Superior temporal gyrus (tissue), 1 donor: Measurements from ENCODE around the gene THBS2.
"Not testable (repeated sequence)": the region's sequence is repeated elsewhere in the genome, so short reads cannot be mapped to it uniquely, and the experiment has no call there.

ENCODE experiments used
- DNase-seq: peaks from one replicate; pipeline ENCODE4 v3.0.0-alpha.2; 2016; ENCODE audit errors: extremely low spot score

THBS2 gene

GRCh38 chr6:169184419-169184818, 69.2 kb downstream of the THBS2 start:
- DNase-seq = no peak

GRCh38 chr6:169183233-169183632, 70.4 kb downstream of the THBS2 start:
- no peak for DNase-seq

- DNase-seq = not testable (repeated sequence)
Measured at GRCh38 chr6:169179831-169180230, 73.8 kb downstream of the THBS2 start.

DNA sequence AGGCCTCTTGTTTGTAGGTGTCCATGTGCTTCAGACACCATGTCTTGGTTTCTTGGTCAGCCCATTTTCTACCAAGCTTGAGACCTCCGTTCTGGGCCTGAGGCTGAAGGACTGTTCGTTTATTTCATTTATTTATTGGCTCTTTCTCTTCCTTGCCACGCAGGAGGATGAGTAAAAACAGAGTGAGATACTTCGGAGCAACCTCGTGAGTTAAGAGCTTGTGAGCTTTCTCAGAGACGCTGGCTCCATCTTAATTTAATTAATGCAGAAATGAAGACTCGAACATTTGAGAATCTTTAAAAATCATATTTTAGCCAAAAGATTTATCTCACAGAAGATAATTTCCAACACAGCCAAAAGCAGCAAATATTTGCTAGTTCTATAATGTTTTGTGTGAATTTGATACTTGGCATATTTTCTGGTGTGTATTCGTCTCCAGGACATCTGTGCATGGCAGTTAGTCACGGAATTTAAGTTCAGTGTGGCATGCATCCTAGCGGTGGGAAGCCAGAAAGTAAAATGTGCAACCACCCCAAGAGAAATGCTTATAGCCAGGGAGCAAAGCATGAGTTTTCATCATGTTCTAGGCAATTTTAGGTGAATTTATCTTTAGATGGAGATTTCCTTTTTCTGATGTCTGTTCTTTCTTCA, 76.0 kb downstream of the THBS2 start:
- no peak for DNase-seq

GRCh38 chr6:169176361-169176991, 77.2 kb downstream of the THBS2 start:
- no peak for DNase-seq

- DNase-seq = no peak
Measured at GRCh38 chr6:169175360-169175887, 78.2 kb downstream of the THBS2 start.

- DNase-seq = no peak
Measured at GRCh38 chr6:169174516-169175359, 78.9 kb downstream of the THBS2 start.

GRCh38 chr6:169173532-169174268, 79.9 kb downstream of the THBS2 start:
- DNase-seq = no peak

DNA sequence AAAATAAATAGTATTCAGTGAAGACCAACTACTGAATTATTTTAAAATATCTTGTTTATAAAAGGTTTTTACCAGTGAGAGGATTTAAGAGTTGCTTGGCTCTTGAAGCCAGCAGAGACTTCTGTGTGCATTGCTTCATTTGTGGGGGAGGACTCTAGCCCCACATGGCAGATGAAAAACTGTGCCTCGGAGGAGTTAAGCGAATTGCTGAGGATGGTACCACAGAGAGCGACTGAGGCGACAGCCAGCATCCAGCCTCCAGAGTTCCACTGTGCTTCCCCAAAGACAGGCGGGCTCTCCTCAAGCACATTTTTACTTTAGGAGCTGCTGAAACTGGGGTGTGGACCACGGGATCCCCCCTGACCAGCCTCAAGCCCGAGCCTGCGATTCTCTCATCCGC, 80.7 kb downstream of the THBS2 start:
- no peak for DNase-seq

DNA sequence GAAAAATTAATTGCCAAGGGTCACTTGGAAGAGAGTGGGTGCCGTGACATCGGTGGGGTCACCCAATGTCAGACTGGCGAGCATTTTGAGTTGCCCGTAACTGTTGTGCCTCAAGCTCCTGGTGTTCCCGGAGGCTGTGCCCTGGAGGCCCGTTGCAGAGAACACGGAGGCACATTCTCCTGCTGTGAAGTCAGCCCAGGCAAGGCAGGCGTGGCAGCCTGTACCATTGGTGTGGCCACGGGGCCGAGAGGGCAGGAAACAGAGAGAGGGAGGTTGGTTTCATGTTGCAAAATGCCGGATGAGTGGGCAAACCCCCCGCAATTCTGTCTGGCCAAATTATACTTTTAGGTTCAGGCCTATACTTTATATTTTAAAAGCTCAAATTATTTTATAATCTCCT, 81.2 kb downstream of the THBS2 start:
- DNase-seq = no peak

- DNase-seq = no peak
Measured at GRCh38 chr6:169171951-169172350, 81.7 kb downstream of the THBS2 start.

DNA sequence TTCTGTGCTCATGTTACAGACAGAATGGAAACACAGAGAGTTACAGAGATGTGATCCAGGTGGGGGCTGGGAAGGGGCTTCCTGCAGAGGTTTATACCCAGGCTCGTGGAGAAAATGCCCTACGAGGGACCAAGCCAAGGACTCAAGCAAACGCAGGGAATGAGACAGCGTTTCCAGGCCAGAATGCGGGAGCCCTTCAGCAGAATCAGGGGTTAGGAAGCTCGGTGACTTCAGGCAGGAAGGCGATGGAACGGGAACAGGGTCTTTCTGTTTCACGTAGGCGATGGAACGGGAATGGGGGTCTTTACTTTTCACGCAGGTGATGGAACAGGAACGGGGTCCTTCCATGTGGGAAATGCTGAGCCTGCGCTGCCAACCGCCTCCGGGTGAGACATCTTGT, 82.6 kb downstream of the THBS2 start:
- no peak for DNase-seq

DNA sequence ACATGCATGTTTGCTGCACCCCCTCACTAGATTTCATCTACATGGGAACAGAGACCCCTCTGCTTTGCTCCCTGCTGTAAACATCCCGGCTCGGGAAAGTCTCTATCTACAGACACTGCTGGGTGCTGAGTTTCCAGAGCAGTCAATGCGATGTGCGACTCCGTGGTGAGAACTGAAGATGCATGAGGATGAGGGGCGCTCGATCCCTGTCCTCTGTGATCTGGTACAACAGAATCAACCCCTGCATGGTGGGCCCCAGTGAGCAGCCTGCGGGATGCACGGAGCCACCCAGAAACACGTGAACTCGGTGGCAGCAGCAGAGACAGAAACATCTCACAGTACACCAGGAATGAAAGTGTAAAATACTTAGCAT, 83.1 kb downstream of the THBS2 start:
- DNase-seq = no peak

DNA sequence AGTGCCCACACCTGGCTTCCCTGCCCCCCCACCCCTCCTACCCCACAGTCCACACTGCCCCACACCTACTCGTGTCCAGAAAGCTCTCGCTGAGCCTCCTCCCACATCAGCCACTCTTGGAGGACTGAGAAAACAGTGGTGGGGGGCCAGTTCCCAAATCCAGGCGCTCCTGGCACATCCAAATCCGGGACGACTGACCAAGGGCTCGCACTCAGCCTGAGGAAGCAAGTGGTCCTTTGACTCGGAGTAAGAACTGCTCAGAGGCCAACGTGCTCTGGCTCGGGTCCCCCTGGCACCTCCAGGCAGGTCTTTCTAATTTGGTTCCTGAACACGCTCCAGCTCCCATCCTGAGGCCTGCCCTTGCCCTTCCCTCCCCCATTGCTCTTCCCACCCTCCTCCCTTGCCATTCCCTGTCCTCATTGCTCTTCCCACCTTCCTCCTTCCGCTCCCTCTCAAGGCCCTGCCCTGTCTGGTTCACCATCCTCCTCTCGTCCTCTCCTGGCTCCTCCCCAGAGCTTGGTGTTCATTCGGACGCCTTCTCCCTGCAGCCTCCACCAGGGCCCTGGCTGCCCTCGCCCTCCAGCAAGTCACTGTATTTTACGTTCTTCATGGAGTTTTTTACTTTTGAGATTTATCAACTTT, 83.6 kb downstream of the THBS2 start:
- no peak for DNase-seq

- no peak for DNase-seq
Measured at GRCh38 chr6:169169375-169169774, 84.3 kb downstream of the THBS2 start.

DNA sequence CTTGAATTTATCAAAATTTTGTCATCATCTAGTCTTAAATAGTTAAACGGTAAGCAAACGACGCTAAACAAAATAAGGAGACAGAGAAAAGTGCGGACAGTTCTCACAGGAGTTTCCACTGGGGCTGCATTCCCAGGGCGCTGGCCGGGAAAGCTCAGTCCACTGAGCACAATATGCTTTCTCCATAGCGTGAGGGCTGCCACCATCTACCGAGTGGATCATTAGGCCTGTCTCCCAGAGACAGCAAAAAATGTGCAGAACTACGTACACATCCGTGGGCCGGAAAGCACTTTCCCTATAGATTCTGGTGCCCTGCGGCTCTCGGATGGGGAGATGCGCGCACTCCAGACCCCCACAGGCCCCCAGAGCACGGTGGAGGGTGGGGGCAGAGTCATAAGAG, 84.9 kb downstream of the THBS2 start:
- DNase-seq = no peak

- DNase-seq = no peak
Measured at GRCh38 chr6:169168302-169168630, 85.4 kb downstream of the THBS2 start.

DNA sequence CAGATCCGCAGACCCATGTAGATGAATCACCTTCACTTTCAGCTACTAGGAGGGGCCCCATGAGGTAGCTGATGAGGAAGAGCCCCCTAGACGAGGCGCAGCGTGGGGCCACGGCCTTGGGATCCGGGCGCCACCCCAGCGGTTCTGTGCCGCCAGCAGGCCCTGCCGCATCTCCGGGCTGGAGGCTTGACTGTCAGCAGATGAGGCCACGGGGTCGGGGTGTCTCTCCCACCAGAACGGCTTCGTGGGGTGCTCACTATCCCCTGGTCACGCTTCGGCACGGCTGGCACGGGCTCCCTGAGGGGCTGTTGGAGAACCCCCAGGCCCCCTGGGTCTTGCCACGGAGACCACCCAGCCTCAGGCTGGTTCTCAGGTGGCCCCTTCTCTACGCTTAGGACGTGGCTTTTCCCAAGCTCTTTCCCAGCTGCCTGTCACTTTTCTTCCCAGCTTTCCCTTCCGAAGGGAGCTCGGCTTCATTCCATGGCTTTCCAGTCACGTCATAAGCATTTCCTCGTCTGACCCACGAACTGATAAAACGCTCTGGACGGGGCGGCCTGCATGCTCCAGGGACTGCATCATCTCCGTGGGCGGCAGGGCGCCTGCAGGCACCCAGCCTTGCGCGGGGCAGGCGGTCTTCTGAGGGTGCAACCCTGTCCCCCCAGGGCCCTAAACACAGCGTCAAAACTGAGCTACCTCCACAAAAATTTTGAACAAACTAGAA, 85.9 kb downstream of the THBS2 start:
- DNase-seq = no peak

- DNase-seq = no peak
Measured at GRCh38 chr6:169166896-169167580, 86.6 kb downstream of the THBS2 start.
